ENCODE data around the gene DNAH10. TPM values are rescaled to one million over a fixed set of nuclear protein-coding genes. Genes with fewer than 3 reads are reported as not detected.

Gene DNAH10
- total RNA-seq, 1 experiment from 2014 or later = 0.17 TPM

DNA sequence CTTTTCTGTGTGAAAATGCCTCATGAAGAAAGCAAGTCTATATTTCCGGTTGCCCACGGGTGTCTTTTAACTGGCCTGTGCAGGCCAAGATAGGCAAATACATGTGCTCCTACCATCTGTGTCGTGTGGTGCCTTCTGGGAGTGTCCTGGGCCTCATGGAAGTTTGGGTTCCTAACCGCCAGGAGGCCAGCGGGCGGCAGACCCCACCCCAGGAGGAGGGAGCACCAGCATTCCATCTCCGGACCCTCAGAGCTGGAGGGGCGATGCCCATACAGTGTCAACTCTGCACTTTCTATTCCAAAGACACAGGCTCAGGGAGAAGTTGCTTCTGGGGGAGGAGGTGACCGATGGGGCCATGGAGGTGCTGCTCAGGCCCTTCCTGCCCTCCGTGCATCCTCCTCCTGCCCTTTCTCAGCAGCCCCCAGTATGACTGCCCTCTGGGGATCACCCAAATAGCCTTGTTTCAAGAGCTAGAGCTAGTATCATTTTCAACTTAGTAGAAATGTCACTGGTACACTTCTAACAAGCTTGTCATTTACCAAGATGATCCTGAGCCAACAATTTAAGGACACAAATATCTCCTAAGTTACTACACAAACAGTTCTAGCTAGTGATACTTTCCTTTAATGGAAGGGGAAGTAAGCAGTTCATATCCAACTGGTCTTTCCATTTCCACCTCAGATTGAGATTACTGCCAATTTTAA lies 192.7 kb downstream of the DNAH10 start:
- no peak overlapping the region for H3K4ac ChIP-seq (ENCODE audit: low read depth, low read length)
- no peak overlapping the region for H3T11ph ChIP-seq (ENCODE audit: low read length)
- H3K9me3 Mint-ChIP-seq = no peaks in the 10 kb centered on the region
- no peak overlapping the region for H2BK12ac ChIP-seq (ENCODE audit: insufficient read length, low read depth, low read length)
- no peak overlapping the region; a peak in 1 of 7 replicates for H3K27ac Mint-ChIP-seq
- H3K23ac ChIP-seq (ENCODE audit: insufficient read length, low read depth, low read length) = no peak overlapping the region
- no peaks in the 10 kb centered on the region for H3K79me2 ChIP-seq (ENCODE audit: insufficient read depth, low read length)
- H2BK20ac ChIP-seq (ENCODE audit: low read depth, low read length, poor library complexity, severe bottlenecking) = no peak overlapping the region
- H3K56ac ChIP-seq (ENCODE audit: insufficient read length, low read depth, low read length) = no peak overlapping the region
- H3K36me3 Mint-ChIP-seq (ENCODE audit: insufficient read depth in 1 of 3, low read depth in 3 of 3) = no peaks in the 10 kb centered on the region
- H3K4me1 ChIP-seq (ENCODE audit: insufficient read depth, low read length) = no peaks in the 10 kb centered on the region
- H3K18ac ChIP-seq (ENCODE audit: insufficient read length, low read depth, low read length) = no peak overlapping the region
- no peaks in the 10 kb centered on the region for H3K4me1 Mint-ChIP-seq
- H3K9me3 ChIP-seq (ENCODE audit: control insufficient read depth, low read depth, low read length) = no peaks in the 10 kb centered on the region
- no peak overlapping the region for H4K8ac ChIP-seq (replicated peaks; ENCODE audit: insufficient read length, low read depth, low read length)
- no peaks in the 10 kb centered on the region for H4K20me1 ChIP-seq (ENCODE audit: control insufficient read depth, insufficient read depth, insufficient read length)
- no peak overlapping the region for H2BK15ac ChIP-seq (ENCODE audit: low read depth, low read length)
- H4K5ac ChIP-seq (ENCODE audit: insufficient read length, low read depth, low read length) = no peak overlapping the region
- H3K4me3 Mint-ChIP-seq = no peak overlapping the region
- TF ChIP-seq CTCF (conservative IDR thresholded peaks at IDR 0.05) = no peak
- H3K23me2 ChIP-seq (ENCODE audit: insufficient read length, low read depth, low read length, poor library complexity, severe bottlenecking) = no peaks in the 10 kb centered on the region
- H3K9ac ChIP-seq (ENCODE audit: extremely low read depth, insufficient read length, low read length) = no peak overlapping the region
- no peak overlapping the region for H2BK5ac ChIP-seq (ENCODE audit: insufficient read length, low read length)
- no peak overlapping the region for H4K91ac ChIP-seq (ENCODE audit: insufficient read length, low read depth, low read length)
- no peak for DNase-seq
- no peak overlapping the region for H2AFZ ChIP-seq (ENCODE audit: low read length)
- no peak overlapping the region for H3K27ac ChIP-seq (ENCODE audit: insufficient read length, low read depth, low read length)
- H2BK120ac ChIP-seq (ENCODE audit: low read depth, low read length, poor library complexity, severe bottlenecking) = no peak overlapping the region
- H3K14ac ChIP-seq (ENCODE audit: insufficient read depth, low read length) = no peak overlapping the region
- H3K4me2 ChIP-seq (ENCODE audit: insufficient read depth, insufficient read length, low read length) = no peak overlapping the region
- no peaks in the 10 kb centered on the region for H3K79me1 ChIP-seq (ENCODE audit: insufficient read depth, low read depth, low read length, poor library complexity, severe bottlenecking)
- H2AK5ac ChIP-seq (ENCODE audit: insufficient read length, low read length) = no peak overlapping the region
- H3K27me3 Mint-ChIP-seq (ENCODE audit: low read depth) = peaks cover 100% of the 10 kb centered on the region
- peaks cover 5% of the 10 kb centered on the region; the same call in 1 of the 2 replicates for H3K27me3 ChIP-seq (ENCODE audit: insufficient read depth, low read length)
- whole genome bisulfite sequencing (ENCODE audit: extremely low coverage, insufficient read length, low lambda C conversion rate) = no CpG with 5 or more reads among the region's 10 CpGs

Measured in H9 (cell line).